Body of pancreas (tissue), 4 donors: ENCODE results near the gene EPN1. TPM values are rescaled to one million over a fixed set of nuclear protein-coding genes. Genes with fewer than 3 reads are reported as not detected.

Source experiments
- ATAC-seq: fragments of 150-250 bp; one replicate; pipeline ENCODE4 v1.9.1; 2016
- DNase-seq, 4 donors: peaks; one replicate each; pipeline ENCODE4 v3.0.0-alpha.2; 2019
- H3K27ac ChIP-seq, 4 donors: fragments of 200-600 bp; sonication (generic); 1 replicate in 3 of 4; 2 replicates in 1 of 4; pipeline versions ENCODE4 v1.5.1 to v1.6.1; 2016 to 2019; ENCODE audit warnings: mild to moderate bottlenecking in 1 of 4, mixed read lengths in 1 of 4, moderate library complexity in 1 of 4
- H3K27me3 ChIP-seq, 2 donors: fragments of 200-600 bp; sonication (generic); one replicate each; pipeline ENCODE4 v1.6.0; 2016; ENCODE audit warnings: mild to moderate bottlenecking in 1 of 2
- H3K36me3 ChIP-seq, 2 donors: fragments of 200-600 bp; sonication (generic); replicated peaks in 1 of 2; 2 replicates each; pipeline ENCODE4 v1.5.1; 2016; ENCODE audit warnings: low read depth in 2 of 2; ENCODE audit not compliant: insufficient read depth in 1 of 2
- H3K4me1 ChIP-seq: fragments of 200-600 bp; sonication (generic); one replicate; pipeline ENCODE4 v1.6.0; 2016
- H3K4me3 ChIP-seq, 2 donors: fragments of 200-600 bp; sonication (generic); 1 replicate in 1 of 2; 2 replicates in 1 of 2; pipeline ENCODE4 v1.5.1; 2016 to 2019
- H3K9me3 ChIP-seq, 3 donors: fragments of 200-600 bp; sonication (generic); 1 replicate in 2 of 3; 2 replicates in 1 of 3; pipeline ENCODE4 v1.5.1; 2016
- POLR2A ChIP-seq, 3 donors: fragments of 450-650 bp; IDR thresholded peaks; one replicate each; pipeline ENCODE4 v1.6.1; 2016; ENCODE audit warnings: antibody characterized with exemption in 3 of 3, mild to moderate bottlenecking in 2 of 3
- WGBS, 2 donors: methylation state at CpG; one replicate each; pipeline ENCODE4 v1.1.5; 2017; 5-methylcytosine and 5-hydroxymethylcytosine counted together
- intact Hi-C: fragments of 100-400 bp; cut with DNase I; formaldehyde crosslinking; loops from one replicate; pipeline ENCODE4 v1.15.1; 2023
- total RNA-seq, 2 donors: library from RNA; depleted of rRNA; stranded (reverse); fragments of >200 nt; gene quantifications; one replicate each; pipeline ENCODE4 v1.1.0, GENCODE V29; 2016
- TF ChIP-seq, protein P1 (sequence below), 7 experiments: fragments of 450-650 bp in 4 of 7; fragments of 200-600 bp in 3 of 7; sonication (generic) in 3 of 7; IDR thresholded peaks; one replicate each; pipeline ENCODE4 v1.5.1; 2016 to 2019; ENCODE audit warnings: antibody characterized with exemption in 7 of 7

EPN1 gene
- total RNA-seq, 2 donors from 2014 or later, result 52.1 to 52.4 TPM

- no peaks in the 10 kb centered on the region for H3K27me3 ChIP-seq
Measured at GRCh38 chr19:55659822-55660221, 15.2 kb upstream of the EPN1 start.

GRCh38 chr19:55660404-55660803 lies 14.6 kb upstream of the EPN1 start:
- no peak overlapping the region for H3K27ac ChIP-seq
- H3K4me1 ChIP-seq, result peaks cover 35% of the 10 kb centered on the region
- 86 to 91% methylated on average over 9 to 12 of the region's 12 CpGs for WGBS, 2 donors
- no peak overlapping the region for H3K4me3 ChIP-seq
- H3K9me3 ChIP-seq, result no peaks in the 10 kb centered on the region
- no peak for ATAC-seq
- intact Hi-C loops, result no loop called here
- H3K27me3 ChIP-seq, result no peaks in the 10 kb centered on the region
- no peak for TF ChIP-seq POLR2A (IDR thresholded peaks at IDR 0.05)
- TF ChIP-seq, protein P1, sequence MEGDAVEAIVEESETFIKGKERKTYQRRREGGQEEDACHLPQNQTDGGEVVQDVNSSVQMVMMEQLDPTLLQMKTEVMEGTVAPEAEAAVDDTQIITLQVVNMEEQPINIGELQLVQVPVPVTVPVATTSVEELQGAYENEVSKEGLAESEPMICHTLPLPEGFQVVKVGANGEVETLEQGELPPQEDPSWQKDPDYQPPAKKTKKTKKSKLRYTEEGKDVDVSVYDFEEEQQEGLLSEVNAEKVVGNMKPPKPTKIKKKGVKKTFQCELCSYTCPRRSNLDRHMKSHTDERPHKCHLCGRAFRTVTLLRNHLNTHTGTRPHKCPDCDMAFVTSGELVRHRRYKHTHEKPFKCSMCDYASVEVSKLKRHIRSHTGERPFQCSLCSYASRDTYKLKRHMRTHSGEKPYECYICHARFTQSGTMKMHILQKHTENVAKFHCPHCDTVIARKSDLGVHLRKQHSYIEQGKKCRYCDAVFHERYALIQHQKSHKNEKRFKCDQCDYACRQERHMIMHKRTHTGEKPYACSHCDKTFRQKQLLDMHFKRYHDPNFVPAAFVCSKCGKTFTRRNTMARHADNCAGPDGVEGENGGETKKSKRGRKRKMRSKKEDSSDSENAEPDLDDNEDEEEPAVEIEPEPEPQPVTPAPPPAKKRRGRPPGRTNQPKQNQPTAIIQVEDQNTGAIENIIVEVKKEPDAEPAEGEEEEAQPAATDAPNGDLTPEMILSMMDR (IDR thresholded peaks at IDR 0.05), result no peak
- H3K36me3 ChIP-seq, result peaks cover 12 to 39% of the 10 kb centered on the region in 2 donors
- DNase-seq, result no peak

More at GRCh38 chr19:55659822-55660221, 15.2 kb upstream of the EPN1 start:
- Histone ChIP-seq H3K36me3 (peaks cover 12 to 36% of the 10 kb centered on the region in 2 donors), H3K4me3 (no peak overlapping the region), H3K9me3 (no peaks in the 10 kb centered on the region), H3K27ac (no peak overlapping the region), H3K4me1 (peaks cover 35% of the 10 kb centered on the region)
- no peak for ATAC-seq
- 65 to 71% methylated on average over 9 of the region's 9 CpGs for WGBS, 2 donors
- TF ChIP-seq POLR2A (IDR thresholded peaks at IDR 0.05), result no peak
- TF ChIP-seq, protein P1 (IDR thresholded peaks at IDR 0.05), result no peak
- DNase-seq, result no peak
- intact Hi-C loops, result no loop called here

- DNase-seq, result no peak
Measured at GRCh38 chr19:55660991-55661390, 14.0 kb upstream of the EPN1 start.

DNA sequence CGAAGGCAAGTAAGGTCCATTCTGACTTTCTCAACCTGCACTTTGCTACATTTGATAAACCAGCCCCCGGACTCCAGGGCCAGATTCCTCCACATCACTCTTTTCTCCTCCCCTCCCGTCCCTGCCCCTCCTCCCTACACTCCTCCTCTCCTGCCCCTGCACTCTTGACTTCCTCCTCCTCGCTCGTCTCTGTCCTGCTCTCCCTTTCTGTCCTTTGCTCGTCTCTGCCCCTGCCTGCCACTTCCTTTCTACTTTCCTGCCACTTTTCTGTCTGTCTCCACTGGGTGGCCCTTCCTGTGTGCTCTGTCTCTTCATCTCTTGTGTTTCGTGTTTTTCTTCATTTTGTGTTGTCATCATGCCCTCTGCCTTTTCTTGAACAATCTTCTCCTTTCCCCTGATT lies 13.2 kb upstream of the EPN1 start:
- H3K9me3 ChIP-seq, result no peaks in the 10 kb centered on the region
- no peaks in the 10 kb centered on the region for H3K27me3 ChIP-seq
- intact Hi-C loops, result no loop called here
- no peak overlapping the region for H3K4me3 ChIP-seq
- TF ChIP-seq, protein P1 (IDR thresholded peaks at IDR 0.05), result no peak
- TF ChIP-seq POLR2A (IDR thresholded peaks at IDR 0.05), result no peak
- peaks cover 23% of the 10 kb centered on the region for H3K4me1 ChIP-seq
- no peak overlapping the region for H3K27ac ChIP-seq
- no peak for DNase-seq
- 70 to 73% methylated on average over 7 of the region's 7 CpGs for WGBS, 2 donors
- H3K36me3 ChIP-seq, result peaks cover 19 to 50% of the 10 kb centered on the region in 2 donors
- no peak for ATAC-seq

More at GRCh38 chr19:55660991-55661390, 14.0 kb upstream of the EPN1 start:
- Histone ChIP-seq H3K27ac (no peak overlapping the region), H3K9me3 (no peaks in the 10 kb centered on the region), H3K4me3 (no peak overlapping the region), H3K36me3 (peaks cover 17 to 42% of the 10 kb centered on the region in 2 donors), H3K4me1 (peaks cover 31% of the 10 kb centered on the region), H3K27me3 (no peaks in the 10 kb centered on the region)
- intact Hi-C loops, result no loop called here
- TF ChIP-seq, protein P1 (IDR thresholded peaks at IDR 0.05), result no peak
- no peak for TF ChIP-seq POLR2A (IDR thresholded peaks at IDR 0.05)
- ATAC-seq, result no peak
- 74 to 77% methylated on average over 16 of the region's 16 CpGs for WGBS, 2 donors

- intact Hi-C loops, result no loop called here
- H3K36me3 ChIP-seq, result peaks cover 24 to 56% of the 10 kb centered on the region in 2 donors
- WGBS, 2 donors, result 90 to 97% methylated on average over 13 to 20 of the region's 20 CpGs
Measured at GRCh38 chr19:55663846-55664536, 11.0 kb upstream of the EPN1 start.

More at GRCh38 chr19:55663846-55664536, 11.0 kb upstream of the EPN1 start:
- Histone ChIP-seq H3K4me1 (peaks cover 12% of the 10 kb centered on the region), H3K27me3 (no peaks in the 10 kb centered on the region), H3K9me3 (no peaks in the 10 kb centered on the region), H3K4me3 (no peak overlapping the region), H3K27ac (no peak overlapping the region)
- DNase-seq (no peak), ATAC-seq (no peak)
- no peak for TF ChIP-seq POLR2A (IDR thresholded peaks at IDR 0.05)
- TF ChIP-seq, protein P1 (IDR thresholded peaks at IDR 0.05), result no peak
